ENCODE data around the gene ALOX12. TPM values are rescaled to one million over a fixed set of nuclear protein-coding genes. Genes with fewer than 3 reads are reported as not detected.
"Not testable (repeated sequence)": the region's sequence is repeated elsewhere in the genome, so short reads cannot be mapped to it uniquely, and the experiment has no call there.

ALOX12 gene
- total RNA-seq, 1 experiment from 2014 or later, result not detected

DNA sequence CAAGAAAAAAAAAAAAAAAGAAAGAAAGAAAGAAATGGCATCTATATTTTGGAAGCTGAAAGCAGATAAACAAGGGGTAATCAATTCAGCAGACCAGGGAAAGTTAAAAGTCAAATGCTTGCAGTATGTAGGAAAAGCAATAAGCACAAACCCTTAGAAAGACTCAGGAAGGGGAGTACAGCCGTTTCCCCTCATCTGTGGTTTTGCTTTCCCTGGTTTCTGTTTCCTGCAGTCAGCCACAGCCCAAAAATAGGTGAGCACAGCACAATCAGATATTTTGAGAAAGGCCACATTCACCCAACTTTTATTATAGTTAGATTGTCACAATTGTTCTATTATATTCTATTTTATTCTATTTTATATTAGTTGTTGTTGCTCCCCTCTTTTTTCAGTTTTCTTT is 14.4 kb upstream of the ALOX12 start:
- Mint-ChIP-seq H3K27ac (ENCODE audit: unreplicated experiment) (no peak overlapping the region), H3K9me3 (ENCODE audit: low read depth, unreplicated experiment) (no peaks in the 10 kb centered on the region), H3K4me1 (ENCODE audit: low read depth, unreplicated experiment) (peaks cover 7% of the 10 kb centered on the region), H3K36me3 (ENCODE audit: insufficient read depth, unreplicated experiment) (no peaks in the 10 kb centered on the region), H3K4me3 (ENCODE audit: low read depth, unreplicated experiment) (no peak overlapping the region), H3K27me3 (ENCODE audit: unreplicated experiment) (no peaks in the 10 kb centered on the region)
- BruUV-seq (replicated peaks), result no TSS peak
- DNase-seq, result no peak
- CTCF ChIA-PET, result no interaction called here
- TF ChIP-seq, protein P1, sequence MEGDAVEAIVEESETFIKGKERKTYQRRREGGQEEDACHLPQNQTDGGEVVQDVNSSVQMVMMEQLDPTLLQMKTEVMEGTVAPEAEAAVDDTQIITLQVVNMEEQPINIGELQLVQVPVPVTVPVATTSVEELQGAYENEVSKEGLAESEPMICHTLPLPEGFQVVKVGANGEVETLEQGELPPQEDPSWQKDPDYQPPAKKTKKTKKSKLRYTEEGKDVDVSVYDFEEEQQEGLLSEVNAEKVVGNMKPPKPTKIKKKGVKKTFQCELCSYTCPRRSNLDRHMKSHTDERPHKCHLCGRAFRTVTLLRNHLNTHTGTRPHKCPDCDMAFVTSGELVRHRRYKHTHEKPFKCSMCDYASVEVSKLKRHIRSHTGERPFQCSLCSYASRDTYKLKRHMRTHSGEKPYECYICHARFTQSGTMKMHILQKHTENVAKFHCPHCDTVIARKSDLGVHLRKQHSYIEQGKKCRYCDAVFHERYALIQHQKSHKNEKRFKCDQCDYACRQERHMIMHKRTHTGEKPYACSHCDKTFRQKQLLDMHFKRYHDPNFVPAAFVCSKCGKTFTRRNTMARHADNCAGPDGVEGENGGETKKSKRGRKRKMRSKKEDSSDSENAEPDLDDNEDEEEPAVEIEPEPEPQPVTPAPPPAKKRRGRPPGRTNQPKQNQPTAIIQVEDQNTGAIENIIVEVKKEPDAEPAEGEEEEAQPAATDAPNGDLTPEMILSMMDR (IDR thresholded peaks at IDR 0.05; ENCODE audit: unreplicated experiment), result no peak
- intact Hi-C loops (cut with micrococcal nuclease; ENCODE audit: unreplicated experiment), result no loop called here

GRCh38 chr17:6985266-6985665 is 10.6 kb upstream of the ALOX12 start:
- CTCF ChIA-PET, result no interaction called here
- Mint-ChIP-seq H3K27ac (ENCODE audit: unreplicated experiment) (no peak overlapping the region), H3K4me3 (ENCODE audit: low read depth, unreplicated experiment) (no peak overlapping the region), H3K9me3 (ENCODE audit: low read depth, unreplicated experiment) (no peaks in the 10 kb centered on the region), H3K27me3 (ENCODE audit: unreplicated experiment) (no peaks in the 10 kb centered on the region), H3K36me3 (ENCODE audit: insufficient read depth, unreplicated experiment) (no peaks in the 10 kb centered on the region), H3K4me1 (ENCODE audit: low read depth, unreplicated experiment) (no peaks in the 10 kb centered on the region)
- BruUV-seq (replicated peaks), result no TSS peak
- no peak for DNase-seq
- intact Hi-C loops (cut with micrococcal nuclease; ENCODE audit: unreplicated experiment), result no loop called here
- TF ChIP-seq, protein P1 (IDR thresholded peaks at IDR 0.05; ENCODE audit: unreplicated experiment), result no peak

DNA sequence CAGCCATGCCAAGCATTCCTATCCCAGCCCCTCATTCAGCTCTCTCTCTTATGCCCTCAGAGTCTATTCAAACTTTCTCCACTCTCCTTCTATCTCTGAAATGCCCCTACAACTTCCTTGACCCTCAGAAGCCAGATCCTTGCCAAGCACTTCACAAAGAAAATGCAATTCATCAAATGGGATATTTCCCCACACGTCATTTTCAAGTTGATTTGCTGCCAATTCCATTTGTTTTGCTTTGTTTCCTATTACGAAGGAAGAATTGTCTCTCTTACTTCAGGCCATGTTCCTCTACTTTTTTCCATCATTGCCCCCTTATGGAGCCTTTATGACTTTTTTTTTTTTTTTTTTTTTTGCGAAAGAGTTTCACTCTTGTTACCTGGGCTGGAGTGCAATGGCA is 9.2 kb upstream of the ALOX12 start:
- BruUV-seq (replicated peaks), result no TSS peak
- H3K36me3 Mint-ChIP-seq (ENCODE audit: insufficient read depth, unreplicated experiment), result no peaks in the 10 kb centered on the region
- no peak overlapping the region for H3K4me3 Mint-ChIP-seq (ENCODE audit: low read depth, unreplicated experiment)
- intact Hi-C loops (cut with micrococcal nuclease; ENCODE audit: unreplicated experiment), result no loop called here
- no peaks in the 10 kb centered on the region for H3K9me3 Mint-ChIP-seq (ENCODE audit: low read depth, unreplicated experiment)
- H3K27me3 Mint-ChIP-seq (ENCODE audit: unreplicated experiment), result no peaks in the 10 kb centered on the region
- H3K27ac Mint-ChIP-seq (ENCODE audit: unreplicated experiment), result no peak overlapping the region
- H3K4me1 Mint-ChIP-seq (ENCODE audit: low read depth, unreplicated experiment), result no peaks in the 10 kb centered on the region
- no peak for DNase-seq
- TF ChIP-seq, protein P1 (IDR thresholded peaks at IDR 0.05; ENCODE audit: unreplicated experiment), result no peak
- CTCF ChIA-PET, result no interaction called here

- Mint-ChIP-seq H3K27me3 (ENCODE audit: unreplicated experiment) (no peaks in the 10 kb centered on the region), H3K36me3 (ENCODE audit: insufficient read depth, unreplicated experiment) (peaks cover 6% of the 10 kb centered on the region), H3K27ac (ENCODE audit: unreplicated experiment) (no peak overlapping the region), H3K9me3 (ENCODE audit: low read depth, unreplicated experiment) (no peaks in the 10 kb centered on the region), H3K4me1 (ENCODE audit: low read depth, unreplicated experiment) (no peaks in the 10 kb centered on the region), H3K4me3 (ENCODE audit: low read depth, unreplicated experiment) (no peak overlapping the region)
- CTCF ChIA-PET, result no interaction called here
- no peak for DNase-seq
- BruUV-seq (replicated peaks), result no TSS peak
- intact Hi-C loops (cut with micrococcal nuclease; ENCODE audit: unreplicated experiment), result no loop called here
- TF ChIP-seq, protein P1 (IDR thresholded peaks at IDR 0.05; ENCODE audit: unreplicated experiment), result no peak
Measured at GRCh38 chr17:6989779-6990178, 6.1 kb upstream of the ALOX12 start.

GRCh38 chr17:6993613-6994056 is 2.2 kb upstream of the ALOX12 start:
- H3K4me3 Mint-ChIP-seq (ENCODE audit: low read depth, unreplicated experiment); H3K4me1 Mint-ChIP-seq (ENCODE audit: low read depth, unreplicated experiment); CTCF ChIA-PET; DNase-seq; H3K9me3 Mint-ChIP-seq (ENCODE audit: low read depth, unreplicated experiment); H3K27me3 Mint-ChIP-seq (ENCODE audit: unreplicated experiment); BruUV-seq (replicated peaks); intact Hi-C loops (cut with micrococcal nuclease; ENCODE audit: unreplicated experiment); H3K27ac Mint-ChIP-seq (ENCODE audit: unreplicated experiment): not testable (repeated sequence)
- H3K36me3 Mint-ChIP-seq (ENCODE audit: insufficient read depth, unreplicated experiment), result peaks cover 14% of the 10 kb centered on the region
